PC-3 (cell line): ENCODE results near the gene TBXAS1.

Source experiments
- CTCF ChIP-seq: fragments of 300-600 bp; sonication (generic); conservative IDR thresholded peaks from 2 replicates; pipeline ENCODE4 v1.5.1; 2017; ENCODE audit warnings: antibody characterized with exemption, low read depth, mild to moderate bottlenecking, low read length
- EZH2 ChIP-seq: fragments of 300-600 bp; sonication (generic); IDR thresholded peaks from one replicate; pipeline ENCODE4 v1.6.1; 2017; ENCODE audit warnings: antibody characterized with exemption, mild to moderate bottlenecking, low read length; ENCODE audit not compliant: unreplicated experiment
- EZH2phosphoT487 ChIP-seq: fragments of 300-600 bp; sonication (generic); IDR thresholded peaks from 2 replicates; pipeline ENCODE4 v1.6.1; 2018; ENCODE audit warnings: mild to moderate bottlenecking, antibody characterized with exemption, low read length, borderline replicate concordance

- TF ChIP-seq EZH2: no peak
- no peak for TF ChIP-seq CTCF
- TF ChIP-seq EZH2phosphoT487: no peak
These were observed 41.3 kb downstream of the TBXAS1 start for GRCh38 chr7:139870380-139870779.
